HG03139 (cell line): ENCODE measurements around the gene ACVRL1.

Experiments
- ATAC-seq: cut with Tn5 transposase; IDR thresholded peaks from one replicate; pipeline ENCODE4 v1.9.1; 2021; ENCODE audit not compliant: unreplicated experiment

The ACVRL1 gene

DNA sequence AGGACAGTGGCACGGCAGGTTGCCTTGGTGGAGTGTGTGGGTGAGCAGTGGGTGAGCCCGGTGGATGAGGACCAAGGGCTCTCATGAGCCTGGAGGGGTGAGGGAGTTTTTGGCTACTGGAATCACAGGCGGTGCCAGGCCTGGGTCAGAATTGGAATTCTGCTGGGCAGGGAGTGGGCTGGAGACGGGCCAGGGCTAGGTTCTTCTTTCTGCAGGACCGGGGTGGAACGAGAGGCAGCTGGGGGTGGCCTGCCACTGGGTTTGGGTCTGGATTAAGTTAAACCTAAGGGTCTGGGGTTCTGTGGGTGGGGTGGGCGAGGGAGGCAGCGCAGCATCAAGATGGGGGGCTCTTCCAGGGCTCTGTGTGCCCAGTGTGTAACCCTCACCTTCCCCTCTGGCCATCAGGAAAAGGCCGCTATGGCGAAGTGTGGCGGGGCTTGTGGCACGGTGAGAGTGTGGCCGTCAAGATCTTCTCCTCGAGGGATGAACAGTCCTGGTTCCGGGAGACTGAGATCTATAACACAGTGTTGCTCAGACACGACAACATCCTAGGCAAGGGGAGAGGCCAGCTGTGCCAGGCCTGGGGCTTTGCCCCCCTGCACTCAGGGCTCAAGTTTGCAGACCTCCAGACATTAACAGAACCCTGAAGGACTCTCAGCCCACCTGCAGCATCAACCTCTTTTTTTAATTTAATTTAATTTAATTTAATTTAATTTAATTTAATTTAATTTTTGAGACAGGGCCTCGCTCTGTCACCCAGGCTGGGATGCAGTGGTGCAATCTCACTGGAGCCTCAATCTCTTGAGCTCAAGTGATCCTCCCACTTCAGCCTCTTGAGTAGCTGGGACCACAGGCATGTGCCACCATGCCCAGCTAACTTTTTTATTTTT, 7.0 kb downstream of the ACVRL1 start:
- ATAC-seq = no peak

GRCh38 chr12:51915003-51915625, 7.8 kb downstream of the ACVRL1 start:
- ATAC-seq = no peak

DNA sequence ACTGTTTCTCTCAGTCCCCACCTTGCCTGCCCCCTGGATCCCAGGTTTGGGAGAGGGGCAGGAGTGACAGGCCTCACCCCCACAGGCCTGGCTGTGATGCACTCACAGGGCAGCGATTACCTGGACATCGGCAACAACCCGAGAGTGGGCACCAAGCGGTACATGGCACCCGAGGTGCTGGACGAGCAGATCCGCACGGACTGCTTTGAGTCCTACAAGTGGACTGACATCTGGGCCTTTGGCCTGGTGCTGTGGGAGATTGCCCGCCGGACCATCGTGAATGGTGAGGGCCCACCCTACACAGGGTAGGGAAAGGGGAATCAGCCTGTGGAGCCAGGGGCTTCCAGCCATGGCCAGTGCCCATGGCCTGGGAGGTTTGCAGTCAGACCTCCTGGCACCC, 8.6 kb downstream of the ACVRL1 start:
- no peak for ATAC-seq

DNA sequence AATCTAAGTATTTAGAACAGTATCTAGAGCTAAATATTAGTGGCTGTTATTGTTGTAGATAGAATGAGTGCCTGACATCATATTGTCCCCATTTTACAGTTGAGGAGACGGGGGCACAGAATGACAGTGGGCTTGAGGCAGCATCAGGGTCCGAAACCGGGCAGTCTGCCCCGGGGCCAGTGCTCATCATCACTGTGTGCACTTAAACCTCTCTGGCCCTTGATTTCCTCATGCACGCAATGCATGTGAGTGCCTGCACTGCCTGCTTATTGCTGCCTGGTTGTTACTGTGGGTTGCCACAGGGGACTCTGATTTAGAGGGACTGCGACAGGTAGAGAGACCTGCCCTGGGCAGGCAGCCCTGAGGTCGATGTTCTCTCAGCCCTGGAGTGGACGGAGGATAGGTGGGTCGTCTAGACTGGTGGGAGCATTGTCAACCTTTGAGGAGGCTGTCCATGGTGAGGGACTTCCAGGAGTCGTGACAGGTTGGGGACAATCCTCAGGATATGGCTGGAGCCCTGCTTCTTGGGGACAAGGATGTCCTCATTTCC, 9.8 kb downstream of the ACVRL1 start:
- ATAC-seq = no peak

DNA sequence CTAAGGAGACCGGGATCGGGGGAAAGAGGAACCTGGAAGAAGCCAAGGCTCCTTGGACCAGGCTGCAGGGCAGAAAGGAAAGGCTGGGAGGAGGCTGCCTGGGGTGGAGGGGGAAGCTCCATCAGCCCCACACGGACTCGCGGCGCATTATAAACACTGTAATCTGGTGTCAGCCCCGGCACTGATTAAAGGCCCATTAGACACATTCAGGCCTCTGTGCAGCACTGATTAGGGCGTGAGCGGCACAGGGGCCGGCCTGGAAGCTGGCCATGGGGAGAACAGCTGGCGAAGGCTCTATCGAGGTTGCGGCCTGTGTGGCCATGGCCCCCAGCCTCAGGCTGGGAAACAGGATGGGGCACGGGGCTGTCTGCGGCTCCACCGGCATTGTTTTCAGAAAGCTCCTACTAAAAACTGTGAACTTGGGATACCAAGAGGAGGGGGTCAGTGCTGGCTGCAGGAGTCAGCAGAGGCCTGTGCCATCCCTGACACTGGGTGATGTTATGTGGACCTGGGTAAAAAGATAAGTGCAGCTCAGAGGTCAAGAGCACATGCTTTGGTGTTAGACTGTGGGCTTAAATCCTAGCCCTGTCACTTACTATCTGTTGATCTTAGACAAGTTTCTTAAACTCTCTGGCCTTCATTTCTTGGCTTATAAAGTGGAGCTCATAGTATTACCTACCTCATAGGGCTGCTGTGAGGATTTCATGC, 10.6 kb downstream of the ACVRL1 start:
- no peak for ATAC-seq

DNA sequence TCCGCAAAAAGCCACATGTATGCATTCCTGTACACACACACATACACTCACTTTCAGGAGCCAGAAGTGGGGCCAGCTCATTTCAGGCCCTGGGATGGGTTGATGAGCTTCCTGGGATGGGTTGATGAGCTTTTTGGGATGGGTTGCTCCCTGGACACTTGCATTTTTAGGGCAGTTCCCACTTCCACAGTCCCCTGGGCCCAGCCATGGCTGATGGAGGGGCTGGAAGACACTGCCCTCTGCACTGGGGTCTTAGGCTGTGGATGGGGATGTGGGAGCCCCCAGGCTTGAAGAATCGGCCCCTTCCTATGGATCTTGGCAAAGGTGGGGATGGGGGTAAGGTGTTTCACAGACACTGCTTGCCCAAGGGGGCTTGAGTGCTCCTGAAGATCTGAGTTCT, 12.7 kb downstream of the ACVRL1 start:
- no peak for ATAC-seq

GRCh38 chr12:51921017-51921725, 13.9 kb downstream of the ACVRL1 start:
- ATAC-seq = no peak

DNA sequence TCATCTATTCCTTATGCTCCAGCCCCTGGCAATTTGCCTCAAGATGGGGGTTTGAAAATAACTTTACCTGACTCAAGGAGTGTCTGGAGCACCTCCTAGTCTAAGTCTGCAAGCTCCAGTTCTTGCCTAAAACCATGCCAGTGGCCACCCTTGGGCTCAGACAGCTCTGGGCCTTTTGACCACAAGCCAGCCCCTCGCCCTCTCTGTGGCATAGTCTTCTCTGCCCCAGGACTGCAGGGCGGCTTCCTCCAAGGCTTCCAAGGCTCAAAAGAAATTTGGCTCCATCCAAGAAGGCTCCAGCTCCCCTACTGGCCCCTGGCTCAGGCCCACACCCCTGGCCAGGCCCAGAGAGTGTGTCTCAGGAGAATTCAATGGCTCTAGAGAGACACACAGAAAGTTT, 14.8 kb downstream of the ACVRL1 start:
- ATAC-seq = no peak

DNA sequence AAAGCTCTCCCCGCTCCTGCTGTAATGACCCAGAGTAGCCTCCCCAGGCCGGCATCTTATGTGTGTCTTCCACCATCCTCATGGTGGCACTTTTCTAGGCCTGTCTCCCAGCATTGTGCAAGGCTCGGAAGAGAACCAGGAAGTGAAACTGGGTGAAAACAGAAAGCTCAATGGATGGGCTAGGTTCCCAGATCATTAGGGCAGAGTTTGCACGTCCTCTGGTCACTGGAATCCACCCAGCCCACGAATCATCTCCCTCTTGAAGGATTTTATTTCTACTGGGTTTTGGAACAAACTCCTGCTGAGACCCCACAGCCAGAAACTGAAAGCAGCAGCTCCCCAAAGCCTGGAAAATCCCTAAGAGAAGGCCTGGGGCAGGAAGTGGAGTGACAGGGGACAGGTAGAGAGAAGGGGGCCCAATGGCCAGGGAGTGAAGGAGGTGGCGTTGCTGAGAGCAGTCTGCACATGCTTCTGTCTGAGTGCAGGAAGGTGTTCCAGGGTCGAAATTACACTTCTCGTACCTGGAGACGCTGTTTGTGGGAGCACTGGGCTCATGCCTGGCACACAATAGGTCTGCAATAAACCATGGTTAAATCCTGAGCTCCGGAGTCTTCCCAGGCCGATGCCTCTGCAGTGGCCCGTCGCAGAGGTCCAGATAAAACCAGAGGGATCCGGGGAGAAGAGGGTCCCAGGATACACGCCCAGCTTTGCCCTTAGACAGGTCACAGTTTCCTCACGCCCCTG, 15.6 kb downstream of the ACVRL1 start:
- ATAC-seq = no peak

GRCh38 chr12:51923506-51924365, 16.4 kb downstream of the ACVRL1 start:
- ATAC-seq = no peak

GRCh38 chr12:51924551-51925319, 17.4 kb downstream of the ACVRL1 start:
- ATAC-seq = no peak

GRCh38 chr12:51925346-51926063, 18.2 kb downstream of the ACVRL1 start:
- no peak for ATAC-seq

DNA sequence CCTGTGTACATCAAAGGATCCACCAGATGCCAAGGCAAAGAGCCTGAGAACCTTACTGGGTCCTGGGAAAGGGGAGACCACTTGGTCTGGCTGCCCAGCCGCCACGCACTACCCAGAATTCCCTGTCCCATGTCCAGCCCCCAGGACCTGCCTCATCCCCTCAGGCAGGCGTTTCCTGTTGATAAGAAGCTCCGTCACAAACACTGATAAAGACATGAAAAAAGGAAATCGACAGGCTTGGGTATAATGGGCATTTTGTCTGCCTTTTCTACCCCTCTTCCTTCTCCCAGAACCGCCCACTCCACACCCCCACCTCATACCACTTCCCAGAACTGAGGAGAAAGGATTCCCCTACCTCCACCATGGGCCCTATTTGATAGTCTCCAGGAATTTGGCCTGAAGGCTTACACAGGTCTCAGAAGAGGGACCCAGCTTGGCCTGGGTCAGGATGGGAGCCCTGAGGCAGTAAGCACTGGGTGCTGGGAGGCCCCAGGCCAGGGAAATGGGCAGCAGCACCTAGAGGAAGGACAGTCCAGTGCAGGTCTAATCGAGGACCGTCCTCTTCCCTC, 18.8 kb downstream of the ACVRL1 start:
- no peak for ATAC-seq

GRCh38 chr12:51926718-51927117, 19.4 kb downstream of the ACVRL1 start:
- no peak for ATAC-seq

GRCh38 chr12:51932218-51933076, 25.1 kb downstream of the ACVRL1 start:
- no peak for ATAC-seq

DNA sequence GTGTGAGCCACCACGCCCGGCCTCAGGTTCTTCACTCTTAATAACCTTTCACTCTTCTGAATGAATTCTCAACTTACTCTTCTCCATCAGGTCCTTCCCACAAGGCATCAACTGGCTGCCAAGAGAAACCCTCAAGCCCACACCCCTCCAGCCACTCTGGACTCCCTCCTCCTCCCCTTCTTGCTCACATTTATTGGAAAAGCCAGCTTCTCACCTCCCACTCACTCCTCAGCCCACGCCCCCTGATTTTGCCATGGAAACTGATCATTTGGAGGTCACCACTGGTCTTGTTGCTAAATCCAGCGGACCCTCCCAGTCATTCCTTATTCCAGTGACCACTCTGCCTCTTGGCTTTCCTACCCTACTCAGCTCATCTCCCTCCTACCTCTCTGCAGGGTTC, 26.8 kb downstream of the ACVRL1 start:
- no peak for ATAC-seq

DNA sequence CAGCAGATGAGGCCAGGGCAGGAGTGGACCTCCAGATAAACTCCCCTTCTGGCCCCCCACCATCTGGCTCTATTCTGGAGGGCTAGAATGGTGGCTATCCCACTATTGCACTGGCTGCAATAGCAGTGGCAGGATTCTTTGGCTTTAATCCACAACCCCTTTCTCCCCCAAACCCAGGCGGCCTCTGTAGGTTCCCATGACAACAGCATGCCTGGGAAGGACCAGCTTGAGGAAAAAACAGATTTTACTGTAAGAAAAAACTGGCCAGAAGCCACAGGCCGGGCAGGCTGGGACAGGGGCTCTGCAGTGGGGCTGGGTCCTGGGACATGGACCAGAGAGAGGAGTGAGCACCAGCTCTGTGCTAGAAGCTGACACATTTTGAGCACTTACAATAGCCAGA, 30.6 kb downstream of the ACVRL1 start:
- no peak for ATAC-seq
